HCT116 (cell line): ENCODE data around the gene FSIP1. TPM values are rescaled to one million over a fixed set of nuclear protein-coding genes. Genes with fewer than 3 reads are reported as not detected.

Experiments used
- ATAC-seq: fragments of 200-7000 bp; cut with Tn5 transposase; 2 replicates; pipeline ENCODE4 v1.9.1; 2020; ENCODE audit warnings: mild to moderate bottlenecking, moderate library complexity
- BruUV-seq: library from RNA; stranded (reverse); fragments of 400-500 nt; replicated peaks from 2 replicates; lab custom pipeline; 2021; lab: Mats Ljungman, UMichigan
- CTCF ChIA-PET: fragments of 300-600 bp; sonication (Branson Sonifier 250); formaldehyde crosslinking; loops from one replicate; lab custom pipeline; 2021; ENCODE audit warnings: antibody characterized with exemption; lab: Charles Lee
- POLR2A ChIA-PET: fragments of 300-600, 350-600 bp; sonication (Branson Sonifier 250); formaldehyde crosslinking; loops from one replicate; lab custom pipeline; 2021; ENCODE audit warnings: antibody characterized with exemption; lab: Charles Lee
- RAD21 ChIA-PET, 2 experiments: fragments of 300-600 bp; sonication (Branson Sonifier 250); formaldehyde crosslinking; loops; one replicate each; lab custom pipeline; 2023; ENCODE audit warnings: low total read pairs in 2 of 2; ENCODE audit not compliant: uncharacterized antibody in 2 of 2, unreplicated experiment in 2 of 2, low non-redundant PET in 1 of 2; lab: Charles Lee
- DNase-seq: peaks from one replicate; pipeline ENCODE4 v3.0.0-alpha.2; 2010; ENCODE audit warnings: low read depth, low spot score
- H2AFZ ChIP-seq: fragments of 200-600 bp; shearing (Covaris generic), sonication (generic); 2 replicates; pipeline ENCODE4 v1.6.1; 2017; ENCODE audit warnings: low read depth, mixed run types, mixed read lengths, antibody characterized with exemption, low read length; ENCODE audit not compliant: poor library complexity, severe bottlenecking
- H3K27ac ChIP-seq: 2 replicates; pipeline ENCODE4 v1.5.1; 2012; ENCODE audit warnings: low read depth, low read length
- H3K27me3 ChIP-seq: fragments of 200-600 bp; sonication (generic); 2 replicates; pipeline ENCODE4 v1.6.1; 2016; ENCODE audit warnings: mixed run types, low read length, mixed read lengths; ENCODE audit not compliant: insufficient read depth
- H3K36me3 ChIP-seq, 2 experiments: fragments of 200-500 bp in 1 of 2; fragments of 200-600 bp in 1 of 2; sonication (Bioruptor generic) in 1 of 2; sonication (generic) in 1 of 2; 2 replicates each; pipeline versions ENCODE4 v1.5.1 to v1.6.1; 2014 to 2016; ENCODE audit warnings: low read length in 2 of 2, inconsistent platforms in 1 of 2, mixed read lengths in 1 of 2, mixed run types in 1 of 2; ENCODE audit not compliant: insufficient read depth in 2 of 2, control insufficient read depth in 1 of 2
- H3K4me1 ChIP-seq, 2 experiments: fragments of 200-600 bp in 1 of 2; sonication (generic) in 1 of 2; 2 replicates each; pipeline versions ENCODE4 v1.5.1 to v1.6.1; 2012 to 2017; ENCODE audit warnings: low read length in 2 of 2, inconsistent platforms in 1 of 2, mild to moderate bottlenecking in 1 of 2, mixed read lengths in 1 of 2, mixed run types in 1 of 2, moderate library complexity in 1 of 2; ENCODE audit not compliant: insufficient read depth in 2 of 2, control insufficient read depth in 1 of 2
- H3K4me2 ChIP-seq: fragments of 200-600 bp; sonication (generic); 2 replicates; pipeline ENCODE4 v1.6.1; 2017; ENCODE audit warnings: mixed run types, low read length, mixed read lengths
- H3K4me3 ChIP-seq, 2 experiments: fragments of 200-600 bp in 1 of 2; sonication (generic) in 1 of 2; replicated peaks in 1 of 2; 2 replicates each; pipeline ENCODE4 v1.5.1; 2011 to 2016; ENCODE audit warnings: low read length in 2 of 2, control low read depth in 1 of 2, low read depth in 1 of 2, mild to moderate bottlenecking in 1 of 2, mixed read lengths in 1 of 2, mixed run types in 1 of 2
- H3K79me2 ChIP-seq: fragments of 200-600 bp; sonication (generic); 2 replicates; pipeline ENCODE4 v1.6.1; 2017; ENCODE audit warnings: mild to moderate bottlenecking, mixed run types, low read length, moderate library complexity, mixed read lengths; ENCODE audit not compliant: insufficient read depth
- H3K9ac ChIP-seq: fragments of 200-600 bp; sonication (generic); 2 replicates; pipeline ENCODE4 v1.6.1; 2016; ENCODE audit warnings: low read length, mixed read lengths
- H3K9me2 ChIP-seq: fragments of 200-600 bp; sonication (generic), shearing (Covaris generic); 2 replicates; pipeline ENCODE4 v1.6.1; 2017; ENCODE audit warnings: mixed run types, mild to moderate bottlenecking, moderate library complexity; ENCODE audit not compliant: insufficient read depth
- H3K9me3 ChIP-seq, 2 experiments: fragments of 200-500 bp in 1 of 2; fragments of 200-600 bp in 1 of 2; sonication (Bioruptor generic) in 1 of 2; sonication (generic) in 1 of 2; 2 replicates each; pipeline ENCODE4 v1.6.1; 2014 to 2017; ENCODE audit warnings: low read length in 2 of 2, mixed read lengths in 2 of 2, inconsistent platforms in 1 of 2, low read depth in 1 of 2, mild to moderate bottlenecking in 1 of 2, mixed run types in 1 of 2, moderate library complexity in 1 of 2; ENCODE audit not compliant: control insufficient read depth in 1 of 2, insufficient read depth in 1 of 2
- H4K20me1 ChIP-seq: fragments of 200-600 bp; sonication (generic), shearing (Covaris generic); 2 replicates; pipeline ENCODE4 v1.6.1; 2017; ENCODE audit warnings: mixed run types, mild to moderate bottlenecking, moderate library complexity; ENCODE audit not compliant: insufficient read depth
- ATF3 ChIP-seq: IDR thresholded peaks from 2 replicates; pipeline ENCODE4 v1.6.1; 2012
- CTCF ChIP-seq, 3 experiments: fragments of 200-600 bp in 1 of 3; sonication (generic) in 1 of 3; IDR thresholded peaks in 2 of 3; conservative IDR thresholded peaks in 1 of 3; 2 replicates each; pipeline ENCODE4 v1.5.1; 2012 to 2017; ENCODE audit warnings: low read depth in 2 of 3, low read length in 2 of 3, antibody characterized with exemption in 1 of 3, borderline replicate concordance in 1 of 3, control low read depth in 1 of 3, mild to moderate bottlenecking in 1 of 3, mixed read lengths in 1 of 3, mixed run types in 1 of 3, moderate library complexity in 1 of 3; ENCODE audit not compliant: insufficient read depth in 1 of 3
- EGR1 ChIP-seq: IDR thresholded peaks from 2 replicates; pipeline ENCODE4 v1.6.1; 2012; ENCODE audit warnings: low read depth
- ELF1 ChIP-seq: IDR thresholded peaks from 2 replicates; pipeline ENCODE4 v1.6.1; 2012; ENCODE audit warnings: low read depth, borderline replicate concordance
- EZH2 ChIP-seq: fragments of 200-600 bp; sonication (generic); IDR thresholded peaks from 2 replicates; pipeline ENCODE4 v1.6.1; 2017; ENCODE audit warnings: antibody characterized with exemption, mixed run types
- EZH2phosphoT487 ChIP-seq: fragments of 200-600 bp; IDR thresholded peaks from 2 replicates; pipeline ENCODE4 v1.6.1; 2018; ENCODE audit warnings: antibody characterized with exemption, borderline replicate concordance
- FOSL1 ChIP-seq: IDR thresholded peaks from 2 replicates; pipeline ENCODE4 v1.6.1; 2012; ENCODE audit warnings: low read depth
- JUND ChIP-seq: IDR thresholded peaks from 2 replicates; pipeline ENCODE4 v1.6.1; 2012
- POLR2A ChIP-seq: IDR thresholded peaks from 2 replicates; pipeline ENCODE4 v1.7.0; 2011; ENCODE audit warnings: borderline replicate concordance; ENCODE audit not compliant: insufficient read depth, insufficient read length; ENCODE audit errors: extremely low read depth
- RAD21 ChIP-seq: IDR thresholded peaks from 2 replicates; pipeline ENCODE4 v1.6.1; 2012; ENCODE audit warnings: low read depth, mild to moderate bottlenecking
- REST ChIP-seq: IDR thresholded peaks from 2 replicates; pipeline ENCODE4 v1.6.1; 2012; ENCODE audit warnings: low read depth
- SIN3A ChIP-seq: IDR thresholded peaks from 2 replicates; pipeline ENCODE4 v1.6.1; 2012; ENCODE audit warnings: low read depth
- SP1 ChIP-seq: IDR thresholded peaks from 2 replicates; pipeline ENCODE4 v1.6.1; 2012; ENCODE audit warnings: low read depth
- SRF ChIP-seq: IDR thresholded peaks from 2 replicates; pipeline ENCODE4 v1.6.1; 2012; ENCODE audit warnings: low read depth
- TCF7L2 ChIP-seq: IDR thresholded peaks from 2 replicates; pipeline ENCODE4 v1.7.0; 2011; ENCODE audit warnings: borderline replicate concordance, inconsistent platforms; ENCODE audit not compliant: insufficient read depth, insufficient read length; ENCODE audit errors: extremely low read depth
- YY1 ChIP-seq: IDR thresholded peaks from 2 replicates; pipeline ENCODE4 v1.6.1; 2011; ENCODE audit warnings: low read length, low read depth, moderate library complexity, mild to moderate bottlenecking; ENCODE audit not compliant: insufficient replicate concordance; ENCODE audit errors: extremely low read depth
- ZBTB33 ChIP-seq: IDR thresholded peaks from 2 replicates; pipeline ENCODE4 v1.6.1; 2011; ENCODE audit warnings: mild to moderate bottlenecking, low read length, moderate library complexity; ENCODE audit not compliant: insufficient replicate concordance; ENCODE audit errors: extremely low read depth
- ZFX ChIP-seq: fragments of 450-650 bp; IDR thresholded peaks from 2 replicates; pipeline ENCODE4 v1.6.1; 2017
- ZNF274 ChIP-seq: fragments of 200-500 bp; sonication (Bioruptor generic); IDR thresholded peaks from 2 replicates; pipeline ENCODE4 v1.6.1; 2014; ENCODE audit warnings: mild to moderate bottlenecking, low read depth, low read length, inconsistent platforms
- intact Hi-C: fragments of 100-400 bp; cut with micrococcal nuclease; formaldehyde crosslinking; loops from 2 replicates; pipeline ENCODE4 v1.10.0; 2022
- total RNA-seq: library from RNA; stranded (reverse); gene quantifications from one replicate; pipeline ENCODE4 v1.2.1, GENCODE V29; 2021; ENCODE audit not compliant: unreplicated experiment

The FSIP1 gene
- total RNA-seq, 1 experiment from 2014 or later, result 0.42 TPM

- intact Hi-C loops, result no loop called here
- H4K20me1 ChIP-seq, result no peaks in the 10 kb centered on the region
These were observed 168.8 kb downstream of the FSIP1 start for GRCh38 chr15:39613861-39614260.

More at GRCh38 chr15:39613861-39614260, 168.8 kb downstream of the FSIP1 start:
- no peak overlapping the region for H2AFZ ChIP-seq
- BruUV-seq, result no TSS peak
- TF ChIP-seq SRF (no peak), ZFX (no peak), SIN3A (no peak), TCF7L2 (no peak), FOSL1 (no peak), SP1 (no peak), CTCF (IDR thresholded peaks at IDR 0.05 in 2 of 3, conservative IDR thresholded peaks at IDR 0.05 in 1 of 3; ENCODE audit: borderline replicate concordance in 1 of 3, insufficient read depth in 1 of 3, low read depth in 2 of 3, low read length in 2 of 3) (no peak), JUND (no peak), ELF1 (no peak), ZNF274 (no peak), POLR2A (no peak), RAD21 (no peak), YY1 (no peak), ATF3 (no peak), EZH2 (no peak), EGR1 (no peak), ZBTB33 (no peak), EZH2phosphoT487 (no peak), REST (no peak)
- H3K27me3 ChIP-seq, result no peaks in the 10 kb centered on the region
- no peak overlapping the region for H3K27ac ChIP-seq
- H3K9ac ChIP-seq, result no peak overlapping the region
- DNase-seq (no peak), ATAC-seq (no peak)
- no peaks in the 10 kb centered on the region for H3K9me2 ChIP-seq
- H3K9me3 ChIP-seq, result no peaks in the 10 kb centered on the region; a peak in 1 of 4 replicates
- no peak overlapping the region for H3K4me2 ChIP-seq
- H3K4me3 ChIP-seq, result no peak overlapping the region
- peaks cover 0 to 7% of the 10 kb centered on the region in 2 experiments; a peak in 1 of 4 replicates for H3K4me1 ChIP-seq
- ChIA-PET POLR2A (no interaction called here), CTCF (no interaction called here), RAD21 (no interaction called here)
- H3K36me3 ChIP-seq, result no peaks in the 10 kb centered on the region
- H3K79me2 ChIP-seq, result no peaks in the 10 kb centered on the region
